HUES64 (cell line): ENCODE measurements around the gene CETP. TPM values are rescaled to one million over a fixed set of nuclear protein-coding genes. Genes with fewer than 3 reads are reported as not detected.

ENCODE experiments used
- H3K27ac ChIP-seq: 2 replicates; pipeline ENCODE4 v1.7.0; 2013; ENCODE audit warnings: low read depth, low read length, inconsistent platforms
- H3K27me3 ChIP-seq: 2 replicates; pipeline ENCODE4 v1.6.1; 2013; ENCODE audit warnings: mild to moderate bottlenecking, low read length; ENCODE audit not compliant: insufficient read depth
- H3K36me3 ChIP-seq: 2 replicates; pipeline ENCODE4 v1.6.1; 2013; ENCODE audit warnings: mild to moderate bottlenecking, low read length; ENCODE audit not compliant: insufficient read depth
- H3K4me1 ChIP-seq: 2 replicates; pipeline ENCODE4 v1.6.1; 2013; ENCODE audit warnings: mild to moderate bottlenecking, low read length, moderate library complexity; ENCODE audit not compliant: insufficient read depth
- H3K4me3 ChIP-seq: 2 replicates; pipeline ENCODE4 v1.5.1; 2013; ENCODE audit warnings: mild to moderate bottlenecking, low read length, moderate library complexity
- H3K9ac ChIP-seq: 2 replicates; pipeline ENCODE4 v1.6.1; 2013; ENCODE audit warnings: mild to moderate bottlenecking, low read depth, low read length
- H3K9me3 ChIP-seq: 2 replicates; pipeline ENCODE4 v1.6.1; 2013; ENCODE audit warnings: low read depth, low read length; ENCODE audit not compliant: insufficient read depth
- WGBS: fragments of 150-250, 120-280 bp; methylation state at CpG from one replicate; pipeline ENCODE4 v1.1.7; 2013; ENCODE audit warnings: missing lambda C conversion rate; 5-methylcytosine and 5-hydroxymethylcytosine counted together
- polyA plus RNA-seq, 2 experiments: library from polyadenylated mRNA; stranded (reverse); fragments of 50-300 nt; gene quantifications; one replicate each; pipeline ENCODE4 v1.2.3, GENCODE V29; 2013

The CETP gene, protein sequence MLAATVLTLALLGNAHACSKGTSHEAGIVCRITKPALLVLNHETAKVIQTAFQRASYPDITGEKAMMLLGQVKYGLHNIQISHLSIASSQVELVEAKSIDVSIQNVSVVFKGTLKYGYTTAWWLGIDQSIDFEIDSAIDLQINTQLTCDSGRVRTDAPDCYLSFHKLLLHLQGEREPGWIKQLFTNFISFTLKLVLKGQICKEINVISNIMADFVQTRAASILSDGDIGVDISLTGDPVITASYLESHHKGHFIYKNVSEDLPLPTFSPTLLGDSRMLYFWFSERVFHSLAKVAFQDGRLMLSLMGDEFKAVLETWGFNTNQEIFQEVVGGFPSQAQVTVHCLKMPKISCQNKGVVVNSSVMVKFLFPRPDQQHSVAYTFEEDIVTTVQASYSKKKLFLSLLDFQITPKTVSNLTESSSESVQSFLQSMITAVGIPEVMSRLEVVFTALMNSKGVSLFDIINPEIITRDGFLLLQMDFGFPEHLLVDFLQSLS
- polyA plus RNA-seq (2013, experiment 1 of 2): not detected
- polyA plus RNA-seq (2013, experiment 2 of 2): not detected

DNA sequence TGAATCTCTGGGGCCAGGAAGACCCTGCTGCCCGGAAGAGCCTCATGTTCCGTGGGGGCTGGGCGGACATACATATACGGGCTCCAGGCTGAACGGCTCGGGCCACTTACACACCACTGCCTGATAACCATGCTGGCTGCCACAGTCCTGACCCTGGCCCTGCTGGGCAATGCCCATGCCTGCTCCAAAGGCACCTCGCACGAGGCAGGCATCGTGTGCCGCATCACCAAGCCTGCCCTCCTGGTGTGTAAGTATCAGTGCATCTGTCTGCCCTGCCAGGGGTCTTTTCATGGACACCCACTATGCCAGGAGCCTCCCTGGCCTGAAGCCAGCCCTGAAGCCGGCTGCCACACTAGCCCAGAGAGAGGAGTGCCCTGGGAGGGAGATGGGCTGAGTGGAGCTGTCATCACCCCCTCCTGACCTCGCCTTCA is at the start of gene CETP:
Gene CETP, plus strand, starts transcription at position 100 of the 431 bp plus-strand sequence. Its CDS starts 30 bp downstream, at position 130.
- no peak within 1 kb of the TSS for H3K4me3 ChIP-seq
- H3K9ac ChIP-seq: no peak within 1 kb of the TSS
- no peaks in the 10 kb centered on the region for H3K4me1 ChIP-seq
- no peaks in the 10 kb centered on the region for H3K9me3 ChIP-seq
- H3K27ac ChIP-seq: no peak within 1 kb of the TSS
- no peaks in the 10 kb centered on the region for H3K36me3 ChIP-seq
- no peaks in the 10 kb centered on the region for H3K27me3 ChIP-seq
- 94% methylated on average over 12 of the region's 12 CpGs for WGBS

DNA sequence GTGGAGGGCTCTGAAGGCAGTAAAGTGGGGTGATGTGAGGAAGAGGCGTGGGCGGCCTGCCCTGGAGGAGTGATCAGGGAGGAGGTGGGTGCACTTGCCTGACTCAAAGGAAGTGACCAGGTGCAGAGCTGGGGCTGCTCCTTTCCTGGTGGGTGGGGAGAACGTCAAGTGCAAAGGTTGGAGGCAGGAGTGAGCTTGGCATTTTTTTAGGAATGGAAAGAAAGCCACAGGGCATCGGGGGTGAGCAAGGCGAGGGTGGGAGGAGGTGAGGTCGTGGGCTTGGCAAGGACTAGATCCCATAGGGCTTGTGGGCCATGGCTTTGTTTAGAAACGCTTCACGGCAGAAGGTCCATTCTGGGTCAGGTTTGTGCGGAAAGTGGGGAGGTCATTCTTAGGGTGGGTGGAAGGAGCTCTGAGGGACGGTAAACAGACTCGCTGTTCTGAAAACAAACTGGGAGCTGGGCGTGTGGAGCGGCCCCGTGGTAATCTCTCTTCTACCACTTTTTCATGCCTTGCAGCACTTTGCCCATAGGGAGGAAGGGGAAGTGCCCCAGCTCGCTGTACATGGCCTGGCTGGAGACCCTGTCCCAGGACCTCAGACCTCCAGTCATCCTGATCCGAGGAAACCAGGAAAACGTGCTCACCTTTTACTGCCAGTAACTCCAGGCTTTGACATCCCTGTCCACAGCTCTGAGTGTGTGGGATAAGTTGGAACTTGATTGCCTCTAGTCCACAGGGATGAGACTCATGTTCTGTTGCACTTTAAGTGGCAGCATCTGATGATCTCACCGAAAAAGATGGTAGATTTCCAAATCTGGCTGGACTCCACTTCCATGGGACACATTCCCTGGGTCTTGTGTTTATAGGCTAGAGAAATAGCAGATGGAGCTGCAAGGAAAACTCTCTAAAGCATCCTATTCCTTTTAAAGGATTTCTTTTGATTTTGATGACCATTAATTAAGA is 48.7 kb upstream of the CETP start:
- Histone ChIP-seq H3K27ac (no peak overlapping the region), H3K27me3 (no peaks in the 10 kb centered on the region), H3K4me3 (no peak overlapping the region), H3K36me3 (no peaks in the 10 kb centered on the region), H3K9ac (no peak overlapping the region), H3K9me3 (no peaks in the 10 kb centered on the region), H3K4me1 (peaks cover 8% of the 10 kb centered on the region)
- WGBS: 93% methylated on average over 18 of the region's 18 CpGs

DNA sequence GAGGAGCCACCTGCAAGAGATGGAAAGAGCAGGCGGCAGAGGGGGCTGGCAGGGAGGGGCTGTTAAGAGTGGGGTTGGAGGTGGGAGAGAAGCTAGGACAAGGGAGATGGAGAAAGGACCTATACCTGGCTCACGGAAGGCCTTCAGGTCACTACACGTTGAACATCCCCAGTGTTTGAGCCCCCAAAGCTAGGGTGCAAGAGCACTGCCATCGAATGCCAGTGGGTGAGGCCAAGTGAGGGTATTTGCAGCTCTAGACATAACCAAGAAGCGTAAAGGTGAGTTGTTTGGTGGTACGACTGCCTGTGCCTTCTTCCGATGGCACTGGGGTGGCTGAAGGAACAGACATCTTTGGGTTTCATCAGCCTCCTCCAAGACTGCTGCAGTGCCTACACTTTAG is 46.9 kb upstream of the CETP start:
- Histone ChIP-seq H3K36me3 (no peaks in the 10 kb centered on the region), H3K4me1 (peaks cover 8% of the 10 kb centered on the region), H3K9ac (no peak overlapping the region), H3K4me3 (no peak overlapping the region), H3K27ac (no peak overlapping the region), H3K9me3 (no peaks in the 10 kb centered on the region), H3K27me3 (no peaks in the 10 kb centered on the region)
- 80% methylated on average over 7 of the region's 7 CpGs for WGBS

DNA sequence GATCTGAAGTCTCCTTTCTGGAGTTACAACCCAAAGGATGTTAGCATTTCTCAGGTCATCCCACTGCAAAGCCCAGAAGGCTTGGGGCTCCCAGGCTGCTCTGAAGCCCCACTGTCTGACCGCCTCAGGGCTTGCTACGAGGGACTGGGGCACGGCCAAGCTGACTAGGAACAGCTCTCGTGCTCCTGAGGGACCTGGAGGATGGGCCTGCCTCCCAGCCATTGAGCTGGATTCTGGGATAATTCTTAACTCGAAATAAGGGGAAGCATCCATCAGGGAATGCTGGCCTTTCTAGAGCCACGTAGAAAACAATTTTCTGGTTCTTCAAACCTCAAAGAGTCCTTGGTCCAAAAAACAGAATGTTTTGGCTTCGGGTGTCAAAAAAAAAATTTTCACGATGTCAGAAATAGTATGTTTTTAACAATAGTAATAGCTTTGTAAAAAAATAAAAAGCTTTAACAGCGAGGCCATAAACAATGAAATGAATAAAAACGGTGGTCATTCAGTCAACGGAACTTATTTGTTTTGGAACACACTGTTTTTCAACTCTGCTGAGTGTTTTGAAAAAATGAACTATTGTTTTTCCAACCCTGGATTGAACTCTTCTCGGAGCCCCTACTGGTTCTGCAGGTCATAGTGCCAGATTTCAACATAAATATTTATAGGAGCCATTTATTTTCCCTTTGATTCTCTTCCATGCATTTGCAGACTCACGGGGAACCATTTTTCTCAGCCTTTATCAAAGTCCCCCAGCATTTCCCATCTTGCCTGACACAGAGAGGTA is 46.2 kb upstream of the CETP start:
- H3K27me3 ChIP-seq: no peaks in the 10 kb centered on the region
- H3K9ac ChIP-seq: no peak overlapping the region
- no peaks in the 10 kb centered on the region for H3K36me3 ChIP-seq
- no peaks in the 10 kb centered on the region for H3K9me3 ChIP-seq
- peaks cover 8% of the 10 kb centered on the region for H3K4me1 ChIP-seq
- WGBS: 93% methylated on average over 13 of the region's 13 CpGs
- H3K27ac ChIP-seq: no peak overlapping the region
- no peak overlapping the region for H3K4me3 ChIP-seq

DNA sequence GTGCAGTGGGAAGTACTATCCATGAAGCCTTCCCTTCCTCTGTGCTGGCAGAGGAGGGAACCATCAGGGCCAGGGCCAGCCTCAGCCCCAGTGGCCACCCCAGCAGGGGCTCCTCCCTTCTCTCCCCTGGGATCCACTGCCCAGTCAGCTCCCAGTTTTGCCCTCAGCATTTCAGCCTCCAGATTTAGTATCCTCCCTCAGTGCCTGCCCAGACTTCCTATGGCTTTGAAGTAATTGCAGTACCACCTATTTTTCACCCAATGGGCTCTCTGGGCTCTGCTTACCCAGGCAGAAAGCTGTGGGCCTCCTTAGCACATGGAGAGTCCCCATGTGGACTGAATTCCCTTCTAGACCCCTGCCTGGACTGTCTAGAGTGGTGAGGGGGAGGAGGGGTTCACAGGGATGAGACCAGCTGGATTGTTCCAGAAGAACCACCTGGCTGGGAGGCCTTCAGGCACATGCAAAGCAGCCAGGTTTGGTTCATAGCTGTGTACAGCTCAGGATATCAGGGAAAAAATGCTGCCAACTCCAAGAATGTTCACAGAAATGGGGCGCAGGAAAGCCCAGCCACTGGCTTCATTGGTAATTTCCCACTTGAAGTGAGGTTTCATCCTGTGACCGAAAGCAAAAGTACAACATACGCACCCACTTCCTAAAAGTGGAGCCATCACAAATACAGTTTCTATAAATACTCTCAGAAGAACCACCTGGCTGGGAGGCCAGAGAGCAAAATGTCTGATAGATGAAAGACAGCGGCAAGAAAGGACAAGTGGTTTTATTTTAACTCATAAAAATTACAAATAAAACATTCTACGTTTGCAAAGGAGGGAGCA is 45.0 kb upstream of the CETP start:
- H3K27me3 ChIP-seq: no peaks in the 10 kb centered on the region
- H3K9me3 ChIP-seq: no peaks in the 10 kb centered on the region
- peaks cover under 1% of the 10 kb centered on the region; the same call in 1 of the 2 replicates for H3K4me1 ChIP-seq
- no peak overlapping the region for H3K4me3 ChIP-seq
- no peak overlapping the region for H3K27ac ChIP-seq
- H3K36me3 ChIP-seq: no peaks in the 10 kb centered on the region
- H3K9ac ChIP-seq: no peak overlapping the region
- WGBS: 93% methylated on average over 3 of the region's 5 CpGs

DNA sequence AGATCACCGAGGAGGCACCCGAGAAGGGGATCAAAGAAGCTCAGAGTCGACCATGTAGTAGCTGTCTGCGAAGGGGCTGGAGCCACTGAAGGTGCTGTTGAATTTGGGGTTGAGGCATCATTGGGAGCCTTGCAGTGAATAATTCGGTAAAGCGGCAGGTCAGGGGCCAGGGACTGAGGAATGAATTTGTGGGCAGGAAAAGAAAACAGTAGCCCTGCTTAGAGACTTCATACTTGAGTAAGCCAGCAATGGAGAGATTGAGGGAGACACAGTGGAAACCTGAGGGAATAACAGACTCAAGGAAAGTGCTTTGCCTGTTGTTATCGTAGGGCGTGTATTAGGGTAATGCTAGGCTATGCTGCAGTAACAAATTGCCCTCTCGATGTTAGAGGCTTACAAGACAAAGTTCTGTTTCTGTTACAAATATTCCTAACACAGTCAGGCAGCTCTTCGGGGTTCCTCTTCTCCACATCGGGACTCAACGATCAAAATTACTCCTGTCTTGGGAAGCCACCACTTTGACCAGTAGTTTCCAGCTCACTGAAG is 43.2 kb upstream of the CETP start:
- H3K27ac ChIP-seq: no peak overlapping the region
- H3K9me3 ChIP-seq: no peaks in the 10 kb centered on the region
- WGBS: 93% methylated on average over 12 of the region's 12 CpGs
- H3K9ac ChIP-seq: no peak overlapping the region
- no peaks in the 10 kb centered on the region for H3K36me3 ChIP-seq
- H3K4me1 ChIP-seq: no peaks in the 10 kb centered on the region
- no peaks in the 10 kb centered on the region for H3K27me3 ChIP-seq
- no peak overlapping the region for H3K4me3 ChIP-seq

DNA sequence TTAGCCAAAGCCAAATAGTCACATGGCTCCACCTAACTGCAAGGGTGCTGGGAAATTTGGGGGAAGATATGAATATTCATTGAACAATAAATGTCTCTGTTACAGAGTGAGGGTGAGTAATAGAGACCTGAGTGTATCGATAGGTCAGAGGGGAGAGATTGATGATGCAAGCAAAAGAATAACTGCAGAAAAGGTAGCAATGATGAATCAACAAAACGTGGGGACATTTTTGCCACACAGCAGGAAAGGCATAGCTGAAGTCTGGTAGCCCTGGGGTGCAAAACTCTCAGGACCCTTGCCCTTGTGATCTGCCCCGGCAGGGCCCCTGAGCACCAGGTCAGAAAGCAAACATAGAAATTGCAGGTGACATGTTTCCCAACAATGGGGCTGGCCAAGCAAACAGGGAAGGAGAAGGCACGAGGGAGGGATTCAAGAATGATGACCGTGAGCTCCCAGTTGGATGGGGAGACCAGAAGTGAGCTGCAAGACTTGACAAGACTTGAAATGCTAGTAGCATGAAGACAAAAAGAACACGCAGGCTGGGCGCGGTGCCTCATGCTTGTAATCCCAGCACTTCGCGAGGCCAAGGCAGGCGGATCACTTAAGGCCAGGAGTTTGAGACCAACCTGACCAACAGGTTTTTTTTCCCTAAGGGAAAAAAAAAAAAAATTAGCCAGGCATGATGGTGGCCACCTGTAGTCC is 42.5 kb upstream of the CETP start:
- H3K27ac ChIP-seq: no peak overlapping the region
- no peak overlapping the region for H3K4me3 ChIP-seq
- WGBS: 91% methylated on average over 11 of the region's 11 CpGs
- no peaks in the 10 kb centered on the region for H3K9me3 ChIP-seq
- no peaks in the 10 kb centered on the region for H3K4me1 ChIP-seq
- H3K36me3 ChIP-seq: no peaks in the 10 kb centered on the region
- no peaks in the 10 kb centered on the region for H3K27me3 ChIP-seq
- H3K9ac ChIP-seq: no peak overlapping the region

DNA sequence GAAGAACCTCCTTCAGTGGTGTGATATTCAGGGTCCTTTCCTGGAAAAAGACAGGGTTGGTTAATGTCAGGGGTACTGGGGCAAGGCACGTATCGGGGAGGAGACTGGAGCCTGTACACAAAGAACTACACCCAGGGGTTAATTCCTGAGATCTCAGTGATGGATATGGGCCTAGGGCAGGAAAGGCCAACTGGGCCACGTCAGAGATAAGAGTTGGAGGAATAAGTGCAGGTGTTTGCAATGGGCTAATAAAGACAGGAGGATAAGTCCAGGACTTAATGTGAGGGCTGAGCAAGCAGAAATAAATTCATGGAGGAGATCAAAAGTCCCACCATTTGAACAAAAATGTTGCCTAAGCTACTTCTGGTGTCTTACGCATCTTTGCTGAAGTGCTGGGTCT is 40.2 kb upstream of the CETP start:
- H3K9ac ChIP-seq: no peak overlapping the region
- WGBS: 91% methylated on average over 4 of the region's 4 CpGs
- H3K9me3 ChIP-seq: no peaks in the 10 kb centered on the region
- no peaks in the 10 kb centered on the region for H3K36me3 ChIP-seq
- no peaks in the 10 kb centered on the region for H3K27me3 ChIP-seq
- H3K4me1 ChIP-seq: no peaks in the 10 kb centered on the region
- H3K4me3 ChIP-seq: no peak overlapping the region
- no peak overlapping the region for H3K27ac ChIP-seq

DNA sequence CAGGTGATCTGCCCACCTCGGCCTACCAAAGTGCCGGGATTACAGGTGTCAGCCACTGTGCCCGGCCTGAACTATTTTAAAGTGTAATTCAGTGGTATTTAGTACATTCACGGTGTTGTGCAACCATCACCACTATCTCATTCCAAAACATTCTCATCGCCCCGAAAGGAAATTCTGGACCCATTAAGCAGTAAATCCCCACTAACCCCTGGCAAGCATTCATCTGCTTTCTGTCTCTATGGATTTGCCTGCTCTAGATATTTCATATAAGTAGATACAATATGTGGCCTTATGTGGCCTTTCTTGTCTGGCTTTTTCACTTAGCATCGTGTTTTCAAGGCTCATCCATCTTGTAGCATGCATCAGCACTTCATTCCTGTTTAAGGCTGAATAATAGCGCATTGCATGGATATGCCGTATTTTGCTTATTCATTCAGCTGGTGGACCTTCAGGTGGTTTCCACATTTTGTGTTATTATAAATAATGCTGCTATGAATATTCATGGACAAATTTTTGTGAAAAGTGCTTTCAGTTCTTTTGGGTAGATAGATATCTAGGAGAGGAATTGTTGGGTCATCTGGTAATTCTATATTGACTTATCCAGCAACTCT is 38.2 kb upstream of the CETP start:
- Histone ChIP-seq H3K27me3 (no peaks in the 10 kb centered on the region), H3K9me3 (no peaks in the 10 kb centered on the region), H3K9ac (no peak overlapping the region), H3K36me3 (no peaks in the 10 kb centered on the region), H3K4me3 (no peak overlapping the region), H3K27ac (no peak overlapping the region), H3K4me1 (no peaks in the 10 kb centered on the region)
- 94% methylated on average over 9 of the region's 9 CpGs for WGBS
